Ovary (tissue), 3 donors: ENCODE results near the gene HECTD4.

Experiments
- CTCF ChIP-seq, 3 donors: fragments of 450-650 bp in 2 of 3; fragments of 200-600 bp in 1 of 3; IDR thresholded peaks; one replicate each; pipeline versions ENCODE4 v1.5.1 to v1.8.0; 2016 to 2022; ENCODE audit warnings: antibody characterized with exemption in 3 of 3, mild to moderate bottlenecking in 1 of 3
- POLR2A ChIP-seq: fragments of 450-650 bp; IDR thresholded peaks from one replicate; pipeline ENCODE4 v1.6.1; 2017; ENCODE audit warnings: antibody characterized with exemption, mild to moderate bottlenecking, moderate library complexity
- donor health status: DM: no; HTN: no; CAD: no.

DNA sequence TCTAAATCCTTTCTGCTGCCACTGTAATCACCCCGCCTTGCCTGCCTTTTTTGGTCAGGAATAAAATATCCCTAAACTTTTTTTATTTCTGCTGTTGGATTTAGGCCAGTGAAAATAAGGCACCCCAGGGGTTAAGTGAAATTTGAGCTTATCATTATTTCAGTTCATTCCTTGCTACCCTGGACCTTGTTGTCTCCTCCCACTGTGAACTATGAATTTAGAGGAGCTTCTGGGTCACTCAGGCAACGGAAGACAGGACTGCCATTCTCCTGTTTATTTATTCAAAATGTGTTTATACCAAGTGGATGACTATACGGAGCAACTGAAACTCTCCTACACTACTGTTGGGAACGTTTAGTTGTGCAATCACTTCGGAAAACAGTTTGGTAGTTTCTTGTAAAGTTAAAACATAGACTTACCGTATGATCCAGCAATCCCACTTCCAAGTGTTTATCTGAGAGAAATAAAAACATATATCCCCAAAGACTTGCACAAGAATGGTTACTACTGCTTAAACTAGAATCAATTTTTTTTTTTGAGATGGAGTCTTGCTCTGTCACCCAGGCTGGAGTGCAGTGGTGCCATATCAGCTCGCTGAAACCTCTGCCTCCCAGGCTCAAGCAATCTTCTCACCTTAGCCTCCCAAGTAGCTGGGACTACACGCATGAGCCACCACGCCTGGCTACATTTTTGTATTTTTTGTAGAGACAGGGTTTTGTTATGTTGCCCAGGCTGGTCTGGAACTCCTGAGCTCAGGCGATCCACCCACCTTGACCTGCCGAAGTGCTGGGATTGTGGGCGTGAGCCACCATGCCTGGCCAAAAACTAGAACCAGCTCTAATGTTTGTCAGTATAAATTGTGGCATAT is 259.2 kb downstream of the HECTD4 start:
- TF ChIP-seq CTCF (IDR thresholded peaks at IDR 0.05), result no peak
- no peak for TF ChIP-seq POLR2A
